NOMO-1 treated with DMSO at 0.1 percent for 48 hours (cell line): Measurements from ENCODE around the gene NDUFAF8.
A peak's percentile ranks its signal among the peaks of the same experiment; 100 is the strongest.

ENCODE experiments used
- DNase-seq: peaks from one replicate; lab custom pipeline; 2025; ENCODE audit not compliant: unreplicated experiment; lab: John Stamatoyannopoulos, UW

NDUFAF8 gene

DNA sequence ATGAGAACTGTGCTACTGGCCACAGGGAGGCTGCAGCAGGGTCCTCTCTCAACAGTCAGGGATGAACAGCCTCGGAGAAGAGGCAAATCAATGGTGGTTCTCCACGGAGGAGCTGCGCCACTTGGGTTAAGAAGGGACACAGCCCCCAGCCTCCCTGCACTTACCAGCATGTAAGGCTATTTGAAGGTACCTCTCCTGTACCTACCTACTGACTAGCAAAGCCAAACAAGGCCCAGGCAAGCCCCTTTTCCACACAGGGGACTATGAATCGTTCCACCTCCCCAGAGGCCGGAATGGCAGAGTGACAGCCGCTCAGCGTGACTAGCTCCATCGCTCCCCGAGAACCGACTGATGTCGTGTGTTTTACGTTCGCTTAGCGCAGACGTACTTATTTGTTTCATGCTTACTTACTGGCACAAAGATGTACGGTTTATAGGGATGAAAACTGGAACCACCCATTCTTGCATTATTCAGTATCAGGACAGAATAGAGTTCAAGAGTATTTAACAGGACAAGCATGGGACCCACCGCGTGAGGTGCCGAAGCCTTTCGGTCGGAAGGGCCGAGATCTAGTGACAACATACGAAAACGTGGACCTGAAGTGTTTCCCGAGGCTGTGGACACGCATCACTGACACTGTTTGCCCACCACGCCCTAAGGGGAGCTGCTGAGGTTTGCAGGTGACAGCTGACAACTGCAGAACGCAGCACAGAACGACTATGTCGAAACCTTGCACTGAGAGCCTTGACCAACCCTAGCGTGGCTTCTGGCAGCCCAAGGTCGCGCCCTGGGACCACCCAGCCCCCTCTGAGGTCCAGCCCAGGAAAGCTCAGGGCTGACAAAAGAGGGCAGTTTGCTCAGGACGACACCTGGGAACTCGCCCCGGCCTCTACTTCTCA is 1.3 kb upstream of the NDUFAF8 start:
- no peak for DNase-seq

DNA sequence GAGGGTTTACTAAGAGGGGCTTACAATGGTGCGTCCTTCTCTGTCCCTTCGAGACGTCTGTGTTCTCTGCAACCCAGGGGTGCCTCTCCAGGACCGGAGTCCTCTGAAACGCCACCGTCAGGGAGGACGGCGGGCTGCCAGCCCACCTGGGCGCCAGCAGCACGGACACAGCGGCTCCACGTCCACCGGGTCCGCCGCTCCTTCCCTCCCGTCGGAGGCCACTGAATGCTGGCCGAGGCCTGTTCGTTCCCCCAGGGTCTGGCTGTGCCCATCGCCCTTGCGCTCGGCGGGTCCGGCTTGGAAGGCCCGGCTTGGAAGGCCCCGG is 666 bp upstream of the NDUFAF8 start:
- no peak for DNase-seq

DNA sequence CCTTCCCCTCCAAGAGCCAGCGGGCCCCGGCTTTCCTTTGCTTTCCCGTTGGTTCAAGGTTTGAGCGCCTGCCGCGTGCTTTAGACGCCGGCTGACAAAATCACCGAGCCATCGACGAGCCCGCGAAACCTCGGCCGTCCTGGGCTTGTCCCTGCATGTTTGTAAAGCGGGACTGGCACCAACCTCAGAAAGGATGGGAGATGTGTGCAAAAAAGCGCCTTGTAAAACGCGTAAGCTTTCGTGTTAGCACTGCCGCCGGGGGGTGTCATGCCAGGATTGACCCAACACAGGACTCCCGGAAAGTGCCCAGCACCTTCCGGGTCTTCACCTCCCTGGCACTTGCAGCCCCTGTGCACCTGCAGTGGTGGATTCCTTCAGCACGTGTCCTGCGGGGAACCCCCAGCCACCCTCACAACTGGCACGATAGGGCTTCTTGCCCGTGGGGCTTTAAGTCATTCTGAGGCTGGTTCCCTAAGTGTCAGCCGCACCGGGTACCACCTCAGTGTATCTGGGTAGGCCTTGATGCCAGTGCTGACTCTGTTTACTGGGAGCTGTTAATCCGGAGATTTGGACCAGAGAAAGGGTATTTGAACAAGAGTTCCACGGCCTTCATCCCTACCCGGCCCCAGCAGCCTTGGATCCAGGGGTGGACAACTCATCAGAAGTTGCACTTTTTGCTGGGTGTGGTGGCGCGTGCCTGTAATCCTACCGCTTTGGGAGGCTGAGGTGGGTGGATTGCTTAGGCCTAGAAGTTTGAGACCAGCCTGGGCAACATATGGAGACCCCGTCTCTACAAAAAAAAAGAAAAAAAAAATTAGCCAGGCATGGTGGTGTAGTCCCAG is 817 bp downstream of the NDUFAF8 start:
- DNase-seq: peak; percentile 16

DNA sequence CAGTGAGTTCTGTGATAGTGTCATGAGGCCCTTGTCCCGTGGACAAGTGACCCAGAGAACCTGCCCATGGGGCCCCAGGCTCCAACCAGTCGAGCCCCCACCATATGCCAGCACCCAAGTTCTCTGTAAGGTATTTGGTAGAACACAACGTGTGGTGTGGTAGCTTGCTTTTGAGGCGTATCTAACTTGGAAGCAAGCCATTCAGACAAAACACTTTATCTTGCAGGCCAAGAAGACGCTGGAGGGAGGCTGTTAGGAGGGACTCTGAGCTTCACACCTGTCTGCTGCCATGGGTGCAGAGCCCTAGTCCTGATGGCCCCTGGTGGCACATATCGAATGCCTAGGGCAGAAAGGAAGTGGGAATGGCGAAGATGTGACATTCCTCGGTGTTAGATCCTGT is 1.6 kb downstream of the NDUFAF8 start:
- no peak for DNase-seq

DNA sequence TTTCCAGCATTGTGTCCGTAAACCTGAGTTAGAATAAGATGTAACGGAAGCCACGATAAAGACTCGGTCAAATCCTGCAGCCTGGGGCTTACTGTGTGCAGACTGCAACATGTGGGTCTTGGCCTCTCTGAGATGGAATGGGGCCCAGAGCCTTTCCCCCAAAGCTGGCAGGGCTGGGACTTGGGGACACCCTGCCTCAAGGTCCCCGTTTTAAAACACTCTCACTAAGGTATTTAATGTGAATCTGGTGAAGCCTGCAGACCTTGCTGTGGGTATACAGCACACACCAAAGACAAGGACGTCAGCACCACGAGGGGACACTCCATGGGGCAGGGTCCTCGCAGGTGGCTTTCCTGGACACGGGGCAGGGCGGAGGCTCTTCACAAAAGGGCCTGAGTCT is 2.1 kb downstream of the NDUFAF8 start:
- no peak for DNase-seq

DNA sequence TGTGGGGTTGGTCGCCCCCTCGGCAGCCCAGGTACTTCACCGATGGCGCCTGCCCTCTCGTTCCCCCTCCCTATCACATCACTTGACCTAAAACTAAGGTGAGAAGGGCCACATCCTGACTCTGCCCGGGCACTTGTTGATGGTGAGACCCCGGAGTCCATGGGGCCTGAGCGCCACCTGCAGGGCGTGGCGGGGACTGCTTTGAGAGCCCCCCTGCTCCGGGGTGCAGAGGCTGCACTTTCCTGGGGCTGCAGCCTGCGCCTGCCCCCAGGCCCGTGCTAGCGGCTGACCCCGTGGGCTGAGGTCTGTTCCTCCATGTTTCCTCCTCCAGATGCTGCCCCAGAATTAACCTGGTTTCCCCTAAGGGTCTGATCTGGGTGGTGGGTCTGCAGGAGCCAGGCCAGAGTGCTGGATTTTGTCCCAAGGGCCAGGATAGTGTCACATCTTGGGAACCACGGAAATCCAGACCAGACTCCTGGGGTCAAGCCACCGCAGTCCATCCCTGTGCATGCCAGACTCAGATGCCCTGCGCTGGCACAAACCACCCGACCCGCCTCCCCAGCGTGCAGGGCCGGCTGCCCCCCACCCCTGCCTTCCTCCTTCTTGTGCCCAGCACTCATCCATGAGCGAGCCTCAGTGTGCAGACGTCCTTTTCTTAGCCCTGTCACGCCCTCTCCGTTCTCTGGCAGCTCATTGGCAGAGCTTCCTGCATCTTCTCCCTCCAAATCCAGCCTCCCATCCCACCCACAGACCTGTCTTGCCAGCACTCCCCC is 2.7 kb downstream of the NDUFAF8 start:
- peak; percentile 53 for DNase-seq

DNA sequence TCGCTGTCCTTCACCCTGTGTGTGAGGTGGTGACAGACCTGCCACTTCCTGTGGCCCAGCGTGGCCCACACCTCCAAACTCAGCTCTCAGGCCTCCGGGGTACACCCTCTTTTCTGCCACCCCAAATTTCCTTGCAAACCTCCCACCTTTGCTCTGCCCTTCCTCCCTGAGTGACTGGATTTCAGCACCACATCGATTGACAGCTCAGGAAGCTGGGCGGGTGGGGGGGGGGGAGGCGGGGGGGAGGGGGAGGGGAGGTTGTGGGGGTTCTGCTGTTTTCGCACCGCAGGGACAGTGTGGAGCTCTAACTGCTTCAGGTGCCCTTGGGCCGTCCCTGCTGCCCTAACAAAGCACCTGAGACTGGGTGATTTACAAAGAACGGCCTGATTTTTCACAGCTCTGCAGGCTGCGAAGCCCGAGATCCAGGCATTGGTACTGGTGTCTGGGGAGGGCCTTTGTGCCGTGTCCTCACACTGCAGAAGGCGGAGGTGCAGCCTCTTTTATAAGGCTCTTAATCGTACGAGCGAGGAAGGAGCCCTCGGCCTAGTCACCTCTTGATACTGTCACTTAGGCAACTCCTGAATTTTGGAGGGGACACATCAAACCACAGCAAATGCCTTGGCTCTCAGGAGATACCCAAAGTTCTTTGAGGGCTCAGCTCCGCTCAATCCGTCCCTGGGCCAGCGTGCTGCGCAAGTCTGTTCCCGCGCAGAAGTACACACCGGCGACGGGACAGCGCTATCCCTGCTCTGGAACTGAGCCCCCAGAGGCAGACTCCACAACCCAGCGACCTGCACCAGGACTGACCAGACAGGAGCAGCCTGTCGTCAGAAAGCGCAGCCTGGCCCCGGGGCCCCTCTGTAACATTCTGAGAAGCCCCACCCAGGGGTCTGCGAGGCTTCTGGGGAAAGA is 3.6 kb downstream of the NDUFAF8 start:
- DNase-seq: no peak

DNA sequence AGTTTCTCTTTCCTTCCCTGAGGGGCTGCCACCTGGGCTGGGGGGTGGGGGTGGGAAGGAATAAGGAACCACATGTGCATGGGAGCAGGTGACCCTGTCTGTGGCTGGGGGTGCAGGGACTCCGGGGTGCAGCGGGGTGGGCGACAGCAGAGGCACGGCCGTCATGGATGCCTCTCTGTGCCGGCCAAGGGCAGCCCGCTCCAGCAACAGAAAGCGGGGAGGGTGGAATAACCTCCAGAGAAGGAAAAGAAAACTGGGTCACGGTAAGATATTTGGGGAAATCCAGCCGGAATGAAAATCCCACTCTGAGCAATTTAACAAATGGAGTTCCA is 4.2 kb downstream of the NDUFAF8 start:
- DNase-seq: no peak

DNA sequence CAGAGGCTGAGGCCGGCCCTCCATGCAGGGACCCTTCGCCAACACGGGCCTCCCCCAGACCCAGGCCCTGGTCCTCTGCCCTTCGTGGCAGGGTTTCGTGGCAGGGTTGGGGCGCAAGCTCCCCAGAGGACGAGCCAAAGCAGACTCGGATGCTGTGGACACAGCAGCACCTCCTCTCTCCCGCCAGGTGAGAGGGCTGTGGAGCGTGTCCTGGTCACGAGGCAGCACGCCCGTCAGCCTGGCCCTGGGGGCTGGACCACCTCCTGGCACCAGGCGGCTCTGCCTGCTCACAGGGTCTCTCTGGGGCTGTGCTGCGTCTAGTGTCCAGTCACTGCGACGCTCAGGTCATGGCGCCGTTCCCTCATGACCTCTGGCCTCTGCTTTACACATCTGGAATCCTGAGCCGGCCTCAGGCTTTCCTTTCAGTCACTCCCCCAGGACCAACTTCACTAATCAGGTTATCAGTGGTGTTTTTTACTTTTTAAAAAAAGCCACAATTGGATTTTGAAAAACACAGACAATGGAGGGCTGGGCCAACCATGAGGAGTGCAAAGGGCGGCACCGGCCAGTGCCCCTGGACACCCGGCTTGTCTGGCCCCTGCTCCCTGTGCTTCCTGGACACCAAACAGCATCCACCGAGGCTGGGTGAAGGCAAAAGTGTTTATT is 5.4 kb downstream of the NDUFAF8 start:
- DNase-seq: no peak

DNA sequence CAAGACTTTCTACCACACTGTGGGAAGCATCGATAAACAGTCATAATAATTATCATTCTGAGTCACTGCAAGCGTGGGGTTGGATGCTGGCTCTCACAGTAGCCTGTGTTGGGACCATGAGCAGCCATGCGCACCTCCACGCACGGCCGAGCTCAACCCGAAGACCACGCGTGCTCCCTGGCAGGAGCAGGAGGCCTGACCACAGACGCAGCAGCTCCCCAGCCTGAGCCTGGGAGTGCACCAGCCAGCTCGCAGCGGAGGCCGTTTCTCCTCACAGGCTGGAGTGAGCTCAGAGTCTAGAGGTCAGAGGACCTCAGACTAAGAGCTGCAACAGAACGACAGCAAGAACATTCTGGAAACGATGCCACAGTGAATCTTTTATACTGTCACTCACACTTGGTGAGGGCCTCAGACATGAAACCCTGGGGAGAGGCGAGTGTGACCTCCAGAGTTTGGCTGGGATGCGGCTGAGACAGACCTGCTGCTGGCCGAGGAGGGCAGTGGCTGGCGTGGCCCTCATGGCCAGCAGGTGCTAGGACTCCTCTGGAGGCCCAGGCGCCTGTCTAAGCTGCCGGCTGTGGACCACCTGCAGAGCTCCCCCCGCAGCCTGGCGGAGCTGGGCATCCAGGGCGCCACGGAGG is 6.0 kb downstream of the NDUFAF8 start:
- no peak for DNase-seq

DNA sequence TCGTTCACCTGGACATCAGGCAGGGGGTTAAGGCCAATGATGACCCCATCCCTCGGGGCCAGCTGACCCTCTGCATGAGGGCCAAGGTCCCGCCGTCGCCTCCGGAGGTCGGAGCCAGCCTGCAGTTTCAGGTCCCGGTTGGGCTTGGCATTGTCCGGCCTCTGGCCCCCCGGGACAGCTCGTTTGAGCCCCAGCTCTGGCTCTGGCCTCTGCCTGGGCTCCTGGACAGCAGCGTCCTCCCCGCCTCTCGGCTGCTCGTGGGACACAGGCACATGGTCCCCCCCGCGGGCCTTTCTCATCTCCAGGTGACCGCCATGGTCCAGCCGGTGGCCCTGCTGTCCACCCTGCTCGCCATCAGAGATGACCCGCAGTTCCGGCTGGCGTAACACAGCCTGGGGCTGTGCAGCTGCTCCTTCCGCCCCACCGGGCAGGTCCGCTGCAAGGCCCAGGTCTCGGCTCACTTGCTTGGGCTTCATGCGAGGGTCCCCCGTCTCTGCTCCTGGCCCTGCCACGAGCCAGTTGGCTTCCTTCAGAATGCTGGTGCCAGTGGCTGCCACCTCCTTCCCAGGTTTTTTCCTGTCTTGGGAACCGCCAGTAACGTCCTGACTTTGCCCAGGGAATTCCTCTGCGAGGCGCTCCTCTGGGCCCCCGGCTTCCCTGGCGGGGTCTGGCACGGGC is 6.7 kb downstream of the NDUFAF8 start:
- DNase-seq: no peak

DNA sequence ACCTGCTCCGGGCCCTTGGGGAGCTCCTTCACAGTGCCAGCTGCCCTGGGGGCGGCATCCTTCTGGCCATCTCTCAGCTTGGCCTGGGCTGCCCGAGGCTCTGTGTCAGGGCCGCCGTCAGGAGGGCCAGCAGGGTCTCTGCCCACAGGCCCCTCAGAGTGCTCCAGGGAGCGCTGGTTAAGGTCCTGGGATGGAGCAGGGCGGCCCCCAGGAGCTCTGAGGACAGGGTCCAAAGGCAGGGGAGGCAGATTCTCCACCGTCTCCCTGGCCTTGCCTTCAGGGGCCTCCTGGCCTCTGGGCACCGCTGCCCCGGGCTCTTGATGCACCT is 7.2 kb downstream of the NDUFAF8 start:
- no peak for DNase-seq

DNA sequence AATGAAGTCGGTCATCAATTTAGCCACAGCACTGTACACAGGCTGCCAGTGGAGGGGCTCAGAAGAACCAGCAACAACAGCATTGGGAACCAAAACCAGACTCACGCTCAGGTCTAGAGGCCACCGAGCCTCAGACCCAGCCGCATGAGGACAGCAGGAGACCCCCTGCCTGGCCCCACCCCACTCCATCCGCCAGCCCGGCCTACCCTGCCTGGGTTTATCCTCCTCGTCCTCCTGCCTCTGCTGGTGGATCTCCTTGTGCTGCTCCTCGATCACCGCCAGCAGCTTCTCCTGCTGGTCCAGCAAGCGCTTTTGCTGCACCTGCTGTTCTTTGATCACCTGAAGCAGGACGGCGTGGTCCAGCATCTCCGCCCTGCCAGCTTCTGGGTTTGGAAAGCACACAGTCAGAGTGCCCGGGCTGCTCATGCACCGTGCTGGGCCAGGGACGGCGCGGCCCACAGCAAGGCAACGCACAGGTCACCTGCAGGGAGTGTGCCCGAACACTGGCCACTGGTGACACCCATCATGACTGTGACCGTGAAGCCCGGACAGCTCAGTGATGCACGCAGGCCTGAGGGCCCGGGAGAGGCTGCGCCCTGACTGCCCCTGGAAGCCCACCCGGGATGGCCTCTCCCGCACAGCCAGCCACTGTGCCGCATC is 7.7 kb downstream of the NDUFAF8 start:
- DNase-seq: no peak

DNA sequence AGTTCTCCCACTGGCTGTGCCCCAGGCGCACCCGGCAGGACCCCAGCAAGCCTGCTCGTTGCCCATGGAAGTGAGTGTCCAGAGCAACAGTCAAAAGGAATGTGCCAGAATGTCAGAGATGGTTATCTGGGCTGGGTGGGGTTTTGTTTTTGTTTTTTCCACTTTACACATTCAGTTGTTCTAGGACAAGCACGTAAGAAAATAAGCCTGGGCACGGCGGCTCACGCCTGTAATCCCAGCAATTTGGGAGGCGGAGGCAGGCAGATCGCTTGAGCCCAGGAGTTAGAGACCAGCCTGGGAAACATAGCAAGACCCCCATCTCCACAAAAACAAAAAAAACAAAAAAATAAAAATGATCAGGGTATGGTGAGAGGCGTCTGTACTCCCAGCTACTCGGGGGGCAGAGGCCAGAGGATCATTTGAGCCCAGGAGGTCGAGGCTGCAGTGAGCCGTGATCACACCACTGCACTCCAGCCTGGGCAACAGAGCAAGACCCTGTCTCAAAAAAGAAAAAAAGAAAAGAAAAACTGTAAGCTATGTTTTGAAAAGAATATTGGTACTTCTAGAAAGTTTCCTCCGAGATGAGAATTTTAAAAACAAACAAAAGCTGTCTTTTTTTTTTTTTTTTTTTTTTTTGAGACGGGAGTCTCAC is 8.3 kb downstream of the NDUFAF8 start:
- no peak for DNase-seq

DNA sequence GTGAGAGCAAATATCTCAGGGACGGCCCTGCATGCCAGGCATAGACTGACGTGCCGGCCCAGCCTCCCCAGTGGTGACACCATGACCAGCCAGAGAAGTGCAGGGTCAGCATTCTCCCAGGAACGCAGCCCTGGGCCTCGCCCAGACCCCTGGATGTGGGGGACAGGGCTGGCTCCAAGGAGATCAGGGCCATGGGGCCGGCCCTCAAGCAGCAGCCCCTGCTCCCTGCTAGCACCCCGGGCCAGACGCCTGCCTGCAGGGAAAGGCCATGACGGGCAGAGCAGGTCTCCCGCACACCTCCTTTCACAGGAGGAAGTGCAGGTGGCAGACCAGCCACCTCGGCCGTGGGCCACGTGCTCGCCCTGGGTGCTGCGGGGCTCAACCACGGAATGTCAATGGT is 9.5 kb downstream of the NDUFAF8 start:
- DNase-seq: no peak

DNA sequence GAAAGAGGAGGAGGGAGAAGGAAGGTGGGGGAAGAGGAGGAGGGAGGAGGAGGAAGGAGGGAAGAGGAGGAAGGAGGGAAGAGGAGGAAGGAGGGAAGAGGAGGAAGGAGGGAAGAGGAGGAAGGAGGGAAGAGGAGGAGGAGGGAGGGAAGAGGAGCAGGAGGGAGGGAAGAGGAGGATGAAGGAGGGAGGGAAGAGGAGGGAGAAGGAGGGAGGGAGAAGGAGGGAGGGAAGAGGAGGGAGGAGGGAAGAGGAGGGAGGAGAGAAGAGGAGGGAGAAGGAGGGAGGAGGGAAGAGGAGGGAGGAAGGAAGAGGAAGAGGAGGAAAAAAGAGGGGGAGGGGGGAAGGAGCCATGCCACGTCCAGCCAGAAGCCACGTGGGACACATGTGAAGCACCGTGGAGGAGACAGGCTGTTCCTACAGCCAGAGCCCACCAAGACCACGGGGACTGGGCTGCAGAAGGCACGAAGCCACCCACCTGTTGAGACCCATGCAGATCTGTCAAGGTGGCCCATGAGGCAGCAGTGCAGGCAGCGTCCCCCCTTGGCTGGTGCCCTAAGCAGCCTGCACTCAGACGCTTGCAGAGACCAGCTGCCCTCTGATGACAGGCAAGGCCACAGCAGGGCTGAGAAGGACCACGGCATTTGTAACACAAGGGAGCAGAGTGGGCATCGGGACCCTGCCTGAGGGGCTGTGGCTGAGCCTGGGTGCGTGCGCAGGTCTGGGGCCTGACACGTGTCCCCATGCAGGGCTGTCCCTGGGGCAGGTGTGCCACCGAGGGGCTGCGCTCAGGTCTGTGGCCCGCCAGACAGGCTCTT is 10.3 kb downstream of the NDUFAF8 start:
- no peak for DNase-seq
